ENCODE results near the gene SERPINI2. TPM values are rescaled to one million over a fixed set of nuclear protein-coding genes. Genes with fewer than 3 reads are reported as not detected.

Gene SERPINI2
- total and polyA plus RNA-seq, 2 of the 13 experiments (the other 11 are each of a cell fraction or from before 2014, with no cell fraction given), result not detected

DNA sequence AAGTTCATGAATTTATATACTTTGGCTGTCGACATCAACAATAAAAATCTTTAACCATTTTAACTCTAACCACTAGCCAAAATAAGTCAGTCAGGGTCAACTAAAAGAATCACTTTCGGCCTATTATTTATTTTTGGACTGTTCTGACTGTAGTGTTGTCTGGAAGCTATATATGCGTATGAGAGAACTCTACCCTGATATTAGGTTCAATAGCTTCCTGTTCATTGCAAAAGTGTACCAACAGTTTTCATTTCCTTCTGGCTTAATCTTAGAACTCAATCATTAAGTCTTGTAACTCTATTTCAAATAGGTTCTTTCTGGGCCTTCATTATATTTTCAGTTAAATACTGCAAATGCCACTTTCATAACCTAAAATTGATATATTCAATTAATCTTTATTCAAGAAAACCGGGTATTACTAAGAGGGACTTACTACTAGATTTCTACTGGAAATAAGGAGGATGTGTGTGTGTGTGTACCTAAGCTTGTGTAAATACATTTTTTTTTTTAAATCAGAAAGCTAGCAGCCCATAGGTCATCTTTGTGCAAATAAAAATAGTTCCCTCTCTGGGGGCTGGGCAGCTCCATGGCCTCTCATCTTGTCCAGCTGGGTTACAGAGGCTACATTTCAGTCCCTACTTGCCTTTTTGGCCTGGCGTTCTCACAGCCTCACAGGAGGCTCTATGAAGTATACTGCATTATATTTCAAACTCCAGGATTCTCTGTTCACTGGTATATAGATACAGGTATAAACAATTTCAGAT lies 5.8 kb downstream of the SERPINI2 start (continued):
- TF ChIP-seq, protein P1, sequence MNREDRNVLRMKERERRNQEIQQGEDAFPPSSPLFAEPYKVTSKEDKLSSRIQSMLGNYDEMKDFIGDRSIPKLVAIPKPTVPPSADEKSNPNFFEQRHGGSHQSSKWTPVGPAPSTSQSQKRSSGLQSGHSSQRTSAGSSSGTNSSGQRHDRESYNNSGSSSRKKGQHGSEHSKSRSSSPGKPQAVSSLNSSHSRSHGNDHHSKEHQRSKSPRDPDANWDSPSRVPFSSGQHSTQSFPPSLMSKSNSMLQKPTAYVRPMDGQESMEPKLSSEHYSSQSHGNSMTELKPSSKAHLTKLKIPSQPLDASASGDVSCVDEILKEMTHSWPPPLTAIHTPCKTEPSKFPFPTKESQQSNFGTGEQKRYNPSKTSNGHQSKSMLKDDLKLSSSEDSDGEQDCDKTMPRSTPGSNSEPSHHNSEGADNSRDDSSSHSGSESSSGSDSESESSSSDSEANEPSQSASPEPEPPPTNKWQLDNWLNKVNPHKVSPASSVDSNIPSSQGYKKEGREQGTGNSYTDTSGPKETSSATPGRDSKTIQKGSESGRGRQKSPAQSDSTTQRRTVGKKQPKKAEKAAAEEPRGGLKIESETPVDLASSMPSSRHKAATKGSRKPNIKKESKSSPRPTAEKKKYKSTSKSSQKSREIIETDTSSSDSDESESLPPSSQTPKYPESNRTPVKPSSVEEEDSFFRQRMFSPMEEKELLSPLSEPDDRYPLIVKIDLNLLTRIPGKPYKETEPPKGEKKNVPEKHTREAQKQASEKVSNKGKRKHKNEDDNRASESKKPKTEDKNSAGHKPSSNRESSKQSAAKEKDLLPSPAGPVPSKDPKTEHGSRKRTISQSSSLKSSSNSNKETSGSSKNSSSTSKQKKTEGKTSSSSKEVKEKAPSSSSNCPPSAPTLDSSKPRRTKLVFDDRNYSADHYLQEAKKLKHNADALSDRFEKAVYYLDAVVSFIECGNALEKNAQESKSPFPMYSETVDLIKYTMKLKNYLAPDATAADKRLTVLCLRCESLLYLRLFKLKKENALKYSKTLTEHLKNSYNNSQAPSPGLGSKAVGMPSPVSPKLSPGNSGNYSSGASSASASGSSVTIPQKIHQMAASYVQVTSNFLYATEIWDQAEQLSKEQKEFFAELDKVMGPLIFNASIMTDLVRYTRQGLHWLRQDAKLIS (CRISPR knock-in tag; IDR thresholded peaks at IDR 0.05), result no peak
- TF ChIP-seq, protein P2, sequence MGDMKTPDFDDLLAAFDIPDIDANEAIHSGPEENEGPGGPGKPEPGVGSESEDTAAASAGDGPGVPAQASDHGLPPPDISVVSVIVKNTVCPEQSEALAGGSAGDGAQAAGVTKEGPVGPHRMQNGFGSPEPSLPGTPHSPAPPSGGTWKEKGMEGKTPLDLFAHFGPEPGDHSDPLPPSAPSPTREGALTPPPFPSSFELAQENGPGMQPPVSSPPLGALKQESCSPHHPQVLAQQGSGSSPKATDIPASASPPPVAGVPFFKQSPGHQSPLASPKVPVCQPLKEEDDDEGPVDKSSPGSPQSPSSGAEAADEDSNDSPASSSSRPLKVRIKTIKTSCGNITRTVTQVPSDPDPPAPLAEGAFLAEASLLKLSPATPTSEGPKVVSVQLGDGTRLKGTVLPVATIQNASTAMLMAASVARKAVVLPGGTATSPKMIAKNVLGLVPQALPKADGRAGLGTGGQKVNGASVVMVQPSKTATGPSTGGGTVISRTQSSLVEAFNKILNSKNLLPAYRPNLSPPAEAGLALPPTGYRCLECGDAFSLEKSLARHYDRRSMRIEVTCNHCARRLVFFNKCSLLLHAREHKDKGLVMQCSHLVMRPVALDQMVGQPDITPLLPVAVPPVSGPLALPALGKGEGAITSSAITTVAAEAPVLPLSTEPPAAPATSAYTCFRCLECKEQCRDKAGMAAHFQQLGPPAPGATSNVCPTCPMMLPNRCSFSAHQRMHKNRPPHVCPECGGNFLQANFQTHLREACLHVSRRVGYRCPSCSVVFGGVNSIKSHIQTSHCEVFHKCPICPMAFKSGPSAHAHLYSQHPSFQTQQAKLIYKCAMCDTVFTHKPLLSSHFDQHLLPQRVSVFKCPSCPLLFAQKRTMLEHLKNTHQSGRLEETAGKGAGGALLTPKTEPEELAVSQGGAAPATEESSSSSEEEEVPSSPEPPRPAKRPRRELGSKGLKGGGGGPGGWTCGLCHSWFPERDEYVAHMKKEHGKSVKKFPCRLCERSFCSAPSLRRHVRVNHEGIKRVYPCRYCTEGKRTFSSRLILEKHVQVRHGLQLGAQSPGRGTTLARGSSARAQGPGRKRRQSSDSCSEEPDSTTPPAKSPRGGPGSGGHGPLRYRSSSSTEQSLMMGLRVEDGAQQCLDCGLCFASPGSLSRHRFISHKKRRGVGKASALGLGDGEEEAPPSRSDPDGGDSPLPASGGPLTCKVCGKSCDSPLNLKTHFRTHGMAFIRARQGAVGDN (CRISPR knock-in tag; IDR thresholded peaks at IDR 0.05), result no peak
- TF ChIP-seq ZEB1 (IDR thresholded peaks at IDR 0.05; ENCODE audit: insufficient replicate concordance, low read depth) (no peak), HES4 (CRISPR knock-in tag; IDR thresholded peaks at IDR 0.05; ENCODE audit: borderline replicate concordance) (no peak), EEA1 (CRISPR knock-in tag; IDR thresholded peaks at IDR 0.05; ENCODE audit: borderline replicate concordance) (no peak), NR2F6 (IDR thresholded peaks at IDR 0.05) (peak; percentile 69), NR2F6 (CRISPR knock-in tag; IDR thresholded peaks at IDR 0.05) (peak; percentile 34; the same call in 1 of the 2 replicates), AKAP8 (CRISPR knock-in tag; IDR thresholded peaks at IDR 0.05) (no peak), PAF1 (CRISPR knock-in tag; IDR thresholded peaks at IDR 0.05) (no peak), ZNF766 (CRISPR knock-in tag; IDR thresholded peaks at IDR 0.05; ENCODE audit: borderline replicate concordance) (no peak)
- TF ChIP-seq, protein P3, sequence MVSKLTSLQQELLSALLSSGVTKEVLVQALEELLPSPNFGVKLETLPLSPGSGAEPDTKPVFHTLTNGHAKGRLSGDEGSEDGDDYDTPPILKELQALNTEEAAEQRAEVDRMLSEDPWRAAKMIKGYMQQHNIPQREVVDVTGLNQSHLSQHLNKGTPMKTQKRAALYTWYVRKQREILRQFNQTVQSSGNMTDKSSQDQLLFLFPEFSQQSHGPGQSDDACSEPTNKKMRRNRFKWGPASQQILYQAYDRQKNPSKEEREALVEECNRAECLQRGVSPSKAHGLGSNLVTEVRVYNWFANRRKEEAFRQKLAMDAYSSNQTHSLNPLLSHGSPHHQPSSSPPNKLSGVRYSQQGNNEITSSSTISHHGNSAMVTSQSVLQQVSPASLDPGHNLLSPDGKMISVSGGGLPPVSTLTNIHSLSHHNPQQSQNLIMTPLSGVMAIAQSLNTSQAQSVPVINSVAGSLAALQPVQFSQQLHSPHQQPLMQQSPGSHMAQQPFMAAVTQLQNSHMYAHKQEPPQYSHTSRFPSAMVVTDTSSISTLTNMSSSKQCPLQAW (CRISPR knock-in tag; IDR thresholded peaks at IDR 0.05), result no peak
- TF ChIP-seq, protein P4, sequence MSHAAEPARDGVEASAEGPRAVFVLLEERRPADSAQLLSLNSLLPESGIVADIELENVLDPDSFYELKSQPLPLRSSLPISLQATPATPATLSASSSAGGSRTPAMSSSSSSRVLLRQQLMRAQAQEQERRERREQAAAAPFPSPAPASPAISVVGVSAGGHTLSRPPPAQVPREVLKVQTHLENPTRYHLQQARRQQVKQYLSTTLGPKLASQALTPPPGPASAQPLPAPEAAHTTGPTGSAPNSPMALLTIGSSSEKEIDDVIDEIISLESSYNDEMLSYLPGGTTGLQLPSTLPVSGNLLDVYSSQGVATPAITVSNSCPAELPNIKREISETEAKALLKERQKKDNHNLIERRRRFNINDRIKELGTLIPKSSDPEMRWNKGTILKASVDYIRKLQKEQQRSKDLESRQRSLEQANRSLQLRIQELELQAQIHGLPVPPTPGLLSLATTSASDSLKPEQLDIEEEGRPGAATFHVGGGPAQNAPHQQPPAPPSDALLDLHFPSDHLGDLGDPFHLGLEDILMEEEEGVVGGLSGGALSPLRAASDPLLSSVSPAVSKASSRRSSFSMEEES (CRISPR knock-in tag; IDR thresholded peaks at IDR 0.05), result no peak
- TF ChIP-seq, protein P5, sequence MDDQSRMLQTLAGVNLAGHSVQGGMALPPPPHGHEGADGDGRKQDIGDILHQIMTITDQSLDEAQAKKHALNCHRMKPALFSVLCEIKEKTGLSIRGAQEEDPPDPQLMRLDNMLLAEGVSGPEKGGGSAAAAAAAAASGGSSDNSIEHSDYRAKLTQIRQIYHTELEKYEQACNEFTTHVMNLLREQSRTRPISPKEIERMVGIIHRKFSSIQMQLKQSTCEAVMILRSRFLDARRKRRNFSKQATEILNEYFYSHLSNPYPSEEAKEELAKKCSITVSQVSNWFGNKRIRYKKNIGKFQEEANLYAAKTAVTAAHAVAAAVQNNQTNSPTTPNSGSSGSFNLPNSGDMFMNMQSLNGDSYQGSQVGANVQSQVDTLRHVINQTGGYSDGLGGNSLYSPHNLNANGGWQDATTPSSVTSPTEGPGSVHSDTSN (CRISPR knock-in tag; IDR thresholded peaks at IDR 0.05; ENCODE audit: borderline replicate concordance), result no peak
- TF ChIP-seq, protein P6, sequence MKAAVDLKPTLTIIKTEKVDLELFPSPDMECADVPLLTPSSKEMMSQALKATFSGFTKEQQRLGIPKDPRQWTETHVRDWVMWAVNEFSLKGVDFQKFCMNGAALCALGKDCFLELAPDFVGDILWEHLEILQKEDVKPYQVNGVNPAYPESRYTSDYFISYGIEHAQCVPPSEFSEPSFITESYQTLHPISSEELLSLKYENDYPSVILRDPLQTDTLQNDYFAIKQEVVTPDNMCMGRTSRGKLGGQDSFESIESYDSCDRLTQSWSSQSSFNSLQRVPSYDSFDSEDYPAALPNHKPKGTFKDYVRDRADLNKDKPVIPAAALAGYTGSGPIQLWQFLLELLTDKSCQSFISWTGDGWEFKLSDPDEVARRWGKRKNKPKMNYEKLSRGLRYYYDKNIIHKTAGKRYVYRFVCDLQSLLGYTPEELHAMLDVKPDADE (CRISPR knock-in tag; IDR thresholded peaks at IDR 0.05), result no peak
